ENCODE data around the gene CSTF1.

The CSTF1 gene

GRCh38 chr20:56445130-56445529 is 52.7 kb downstream of the CSTF1 start:
- no peak for DNase-seq
- TF ChIP-seq CTCF (IDR thresholded peaks at IDR 0.05) = no peak
- H3K27ac Mint-ChIP-seq = no peak overlapping the region
- H3K9me3 Mint-ChIP-seq = no peaks in the 10 kb centered on the region
- H3K4me1 Mint-ChIP-seq = peaks cover 4% of the 10 kb centered on the region
- H3K36me3 Mint-ChIP-seq (ENCODE audit: low read depth) = no peaks in the 10 kb centered on the region
- no peak overlapping the region for H3K4me3 Mint-ChIP-seq
- H3K27me3 Mint-ChIP-seq (ENCODE audit: low read depth, poor library complexity) = peaks cover 32% of the 10 kb centered on the region

- no peak overlapping the region for H3K27ac Mint-ChIP-seq
- no peak for DNase-seq
- peaks cover 36% of the 10 kb centered on the region for H3K27me3 Mint-ChIP-seq (ENCODE audit: low read depth, poor library complexity)
- no peaks in the 10 kb centered on the region for H3K36me3 Mint-ChIP-seq (ENCODE audit: low read depth)
- H3K4me3 Mint-ChIP-seq = no peak overlapping the region
- no peak for TF ChIP-seq CTCF (IDR thresholded peaks at IDR 0.05)
- H3K4me1 Mint-ChIP-seq = peaks cover 4% of the 10 kb centered on the region
- H3K9me3 Mint-ChIP-seq = no peaks in the 10 kb centered on the region
Observed at GRCh38 chr20:56445540-56445939, 53.1 kb downstream of the CSTF1 start.

GRCh38 chr20:56447227-56447626 is 54.8 kb downstream of the CSTF1 start:
- no peaks in the 10 kb centered on the region for H3K9me3 Mint-ChIP-seq
- peaks cover 52% of the 10 kb centered on the region for H3K27me3 Mint-ChIP-seq (ENCODE audit: low read depth, poor library complexity)
- no peak overlapping the region for H3K4me3 Mint-ChIP-seq
- peak; percentile 16 for DNase-seq
- no peak for TF ChIP-seq CTCF (IDR thresholded peaks at IDR 0.05)
- peaks cover 4% of the 10 kb centered on the region for H3K4me1 Mint-ChIP-seq
- no peak overlapping the region for H3K27ac Mint-ChIP-seq
- no peaks in the 10 kb centered on the region for H3K36me3 Mint-ChIP-seq (ENCODE audit: low read depth)

- H3K27me3 Mint-ChIP-seq (ENCODE audit: low read depth, poor library complexity) = peaks cover 63% of the 10 kb centered on the region
- no peaks in the 10 kb centered on the region for H3K36me3 Mint-ChIP-seq (ENCODE audit: low read depth)
- peaks cover 4% of the 10 kb centered on the region for H3K4me1 Mint-ChIP-seq
- H3K27ac Mint-ChIP-seq = no peak overlapping the region
- no peak for DNase-seq
- H3K9me3 Mint-ChIP-seq = no peaks in the 10 kb centered on the region
- H3K4me3 Mint-ChIP-seq = no peak overlapping the region
- no peak for TF ChIP-seq CTCF (IDR thresholded peaks at IDR 0.05)
Observed at GRCh38 chr20:56449459-56449858, 57.0 kb downstream of the CSTF1 start.

GRCh38 chr20:56451056-56451765 is 58.8 kb downstream of the CSTF1 start:
- H3K4me3 Mint-ChIP-seq = no peak overlapping the region
- TF ChIP-seq CTCF (IDR thresholded peaks at IDR 0.05) = no peak
- no peak overlapping the region for H3K27ac Mint-ChIP-seq
- no peaks in the 10 kb centered on the region for H3K36me3 Mint-ChIP-seq (ENCODE audit: low read depth)
- H3K9me3 Mint-ChIP-seq = no peaks in the 10 kb centered on the region
- H3K27me3 Mint-ChIP-seq (ENCODE audit: low read depth, poor library complexity) = peaks cover 61% of the 10 kb centered on the region
- no peak for DNase-seq
- peaks cover 4% of the 10 kb centered on the region for H3K4me1 Mint-ChIP-seq

GRCh38 chr20:56453352-56453751 is 60.9 kb downstream of the CSTF1 start:
- Mint-ChIP-seq H3K27me3 (ENCODE audit: low read depth, poor library complexity) (peaks cover 57% of the 10 kb centered on the region), H3K27ac (no peak overlapping the region), H3K36me3 (ENCODE audit: low read depth) (no peaks in the 10 kb centered on the region), H3K4me3 (no peak overlapping the region), H3K9me3 (no peaks in the 10 kb centered on the region), H3K4me1 (no peaks in the 10 kb centered on the region)
- DNase-seq = no peak
- TF ChIP-seq CTCF (IDR thresholded peaks at IDR 0.05) = no peak
